ENCODE data around the gene EQTN.
A peak's percentile ranks its signal among the peaks of the same experiment; 100 is the strongest.

Gene EQTN

GRCh38 chr9:27297050-27297449 lies at the start of gene EQTN:
TSS of gene EQTN (minus strand) at chr9:27297150. CDS start at chr9:27297055, 95 bp downstream.
- DNase-seq, result no peak

GRCh38 chr9:27344776-27345175 lies 47.8 kb upstream of the EQTN start:
- DNase-seq, result peak; percentile 58 to 68

GRCh38 chr9:27341545-27342294 lies 44.8 kb upstream of the EQTN start:
- no peak for DNase-seq

- DNase-seq, result no peak
Measured at GRCh38 chr9:27340961-27341511, 44.1 kb upstream of the EQTN start.

- DNase-seq, result no peak
Measured at GRCh38 chr9:27340285-27340674, 43.3 kb upstream of the EQTN start.

GRCh38 chr9:27339661-27340284 lies 42.8 kb upstream of the EQTN start:
- peak in 1 of 2 donors; percentile 78 for DNase-seq

- DNase-seq, result no peak
Measured at GRCh38 chr9:27338527-27338903, 41.6 kb upstream of the EQTN start.

- DNase-seq, result peak in 1 of 2 donors; percentile 46
Measured at GRCh38 chr9:27337833-27338526, 41.0 kb upstream of the EQTN start.

GRCh38 chr9:27337236-27337635 lies 40.3 kb upstream of the EQTN start:
- no peak for DNase-seq

- no peak for DNase-seq
Measured at GRCh38 chr9:27336829-27337228, 39.9 kb upstream of the EQTN start.

GRCh38 chr9:27336126-27336525 lies 39.2 kb upstream of the EQTN start:
- no peak for DNase-seq

- no peak for DNase-seq
Measured at GRCh38 chr9:27335075-27335474, 38.1 kb upstream of the EQTN start.

GRCh38 chr9:27333241-27334052 lies 36.5 kb upstream of the EQTN start:
- DNase-seq, result peak; percentile 66 to 84

GRCh38 chr9:27331393-27331792 lies 34.4 kb upstream of the EQTN start:
- DNase-seq, result no peak

GRCh38 chr9:27329291-27329690 lies 32.3 kb upstream of the EQTN start:
- no peak for DNase-seq

GRCh38 chr9:27328483-27328882 lies 31.5 kb upstream of the EQTN start:
- no peak for DNase-seq

- no peak for DNase-seq
Measured at GRCh38 chr9:27311184-27311583, 14.2 kb upstream of the EQTN start.

GRCh38 chr9:27310582-27310981 lies 13.6 kb upstream of the EQTN start:
- no peak for DNase-seq

- DNase-seq, result no peak
Measured at GRCh38 chr9:27308691-27309390, 11.9 kb upstream of the EQTN start.

GRCh38 chr9:27304521-27304920 lies 7.6 kb upstream of the EQTN start:
- DNase-seq, result no peak

- no peak for DNase-seq
Measured at GRCh38 chr9:27303219-27303618, 6.3 kb upstream of the EQTN start.

- no peak for DNase-seq
Measured at GRCh38 chr9:27293996-27294395, 3.0 kb downstream of the EQTN start.
